Adrenal gland (tissue), 5 donors: ENCODE data around the gene ADAM30.

ENCODE experiments used
- POLR2A ChIP-seq, 2 donors: fragments of 450-650 bp; IDR thresholded peaks; one replicate each; pipeline ENCODE4 v1.6.1; 2017; ENCODE audit warnings: antibody characterized with exemption in 2 of 2, mild to moderate bottlenecking in 2 of 2, moderate library complexity in 1 of 2
- TF ChIP-seq, protein P1 (sequence below), 6 experiments: fragments of 450-650 bp in 4 of 6; fragments of 200-600 bp in 2 of 6; sonication (generic) in 1 of 6; IDR thresholded peaks; 1 replicate in 5 of 6; 2 replicates in 1 of 6; pipeline versions ENCODE4 v1.5.1 to v1.8.0; 2016 to 2021; ENCODE audit warnings: antibody characterized with exemption in 6 of 6, mild to moderate bottlenecking in 2 of 6, moderate library complexity in 1 of 6
- donor health status: DM: no; HTN: no; CAD: no.

DNA sequence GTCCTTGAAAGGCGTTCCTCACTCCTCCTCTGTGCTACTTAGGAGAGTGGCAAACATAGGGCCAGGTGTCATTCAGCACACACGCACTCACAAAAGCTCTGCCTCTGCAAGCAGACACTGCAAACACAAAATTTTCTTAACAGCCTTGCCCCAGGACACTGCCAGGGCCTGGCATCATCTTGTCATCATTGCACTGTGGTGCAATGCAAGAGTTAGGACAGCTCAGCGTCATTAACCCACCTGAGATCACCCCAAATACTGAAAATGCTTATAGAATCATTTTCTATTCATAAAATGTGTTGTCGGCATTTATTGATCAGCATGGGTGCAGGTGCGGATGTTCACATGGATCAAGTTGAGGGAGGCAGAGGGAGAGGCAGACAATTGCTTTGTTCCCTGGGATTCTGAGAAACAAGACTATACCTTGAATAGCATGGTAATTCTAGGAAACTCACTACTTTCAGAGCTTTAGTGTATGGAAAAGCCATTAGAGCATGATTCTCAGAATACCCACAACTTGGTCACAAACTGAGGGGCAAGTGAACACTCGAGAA is 3.0 kb downstream of the ADAM30 start:
- TF ChIP-seq, protein P1, sequence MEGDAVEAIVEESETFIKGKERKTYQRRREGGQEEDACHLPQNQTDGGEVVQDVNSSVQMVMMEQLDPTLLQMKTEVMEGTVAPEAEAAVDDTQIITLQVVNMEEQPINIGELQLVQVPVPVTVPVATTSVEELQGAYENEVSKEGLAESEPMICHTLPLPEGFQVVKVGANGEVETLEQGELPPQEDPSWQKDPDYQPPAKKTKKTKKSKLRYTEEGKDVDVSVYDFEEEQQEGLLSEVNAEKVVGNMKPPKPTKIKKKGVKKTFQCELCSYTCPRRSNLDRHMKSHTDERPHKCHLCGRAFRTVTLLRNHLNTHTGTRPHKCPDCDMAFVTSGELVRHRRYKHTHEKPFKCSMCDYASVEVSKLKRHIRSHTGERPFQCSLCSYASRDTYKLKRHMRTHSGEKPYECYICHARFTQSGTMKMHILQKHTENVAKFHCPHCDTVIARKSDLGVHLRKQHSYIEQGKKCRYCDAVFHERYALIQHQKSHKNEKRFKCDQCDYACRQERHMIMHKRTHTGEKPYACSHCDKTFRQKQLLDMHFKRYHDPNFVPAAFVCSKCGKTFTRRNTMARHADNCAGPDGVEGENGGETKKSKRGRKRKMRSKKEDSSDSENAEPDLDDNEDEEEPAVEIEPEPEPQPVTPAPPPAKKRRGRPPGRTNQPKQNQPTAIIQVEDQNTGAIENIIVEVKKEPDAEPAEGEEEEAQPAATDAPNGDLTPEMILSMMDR (IDR thresholded peaks at IDR 0.05) = no peak
- no peak for TF ChIP-seq POLR2A (IDR thresholded peaks at IDR 0.05)
